Measurements from ENCODE around the gene IFITM1. TPM values are rescaled to one million over a fixed set of nuclear protein-coding genes. Genes with fewer than 3 reads are reported as not detected.

The IFITM1 gene
- total and polyA plus RNA-seq, 2 of the 13 experiments (the other 11 are each of a cell fraction or from before 2014, with no cell fraction given) = 0.38 to 11.1 TPM

DNA sequence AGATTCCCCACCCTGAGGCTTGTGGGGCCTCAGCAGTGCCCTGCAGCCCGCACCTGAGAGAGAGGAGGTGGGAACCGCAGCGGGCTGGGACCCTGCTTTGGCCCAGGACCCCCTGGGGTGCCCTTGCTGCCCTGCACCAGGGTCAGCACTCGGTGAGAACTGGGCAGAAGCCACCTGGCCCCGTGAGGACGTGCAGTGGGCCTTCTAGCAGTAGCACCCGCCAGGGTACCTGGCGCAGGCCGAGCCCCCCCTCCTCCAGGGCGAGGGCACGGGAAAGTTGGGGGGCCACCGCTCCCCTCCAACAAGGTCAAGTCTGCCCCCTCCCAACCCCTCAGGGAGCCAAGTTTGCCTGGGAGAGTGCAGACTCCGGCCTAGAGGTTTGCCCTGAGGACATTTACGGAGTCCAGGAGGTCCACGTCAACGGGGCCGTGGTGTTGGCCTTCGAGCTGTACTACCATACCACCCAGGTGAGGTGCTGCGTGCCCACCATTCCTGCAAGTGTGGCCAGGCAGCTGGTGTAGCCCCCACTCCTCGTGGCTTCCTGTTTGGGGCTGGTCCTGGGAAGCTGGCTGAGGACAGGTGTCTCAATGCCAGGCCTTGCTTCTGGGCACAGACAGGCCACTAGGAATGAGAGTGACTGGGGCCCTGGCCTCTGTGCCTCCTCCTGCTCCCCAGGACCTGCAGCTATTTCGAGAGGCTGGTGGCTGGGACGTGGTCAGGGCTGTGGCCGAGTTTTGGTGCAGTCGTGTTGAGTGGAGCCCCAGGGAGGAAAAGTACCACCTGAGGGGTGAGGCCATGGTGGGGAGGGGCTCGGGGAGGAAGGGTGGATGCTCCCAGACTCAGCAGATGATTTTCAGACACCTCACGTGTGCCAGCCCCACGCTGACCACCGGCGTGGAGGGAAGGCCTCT is 21.4 kb upstream of the IFITM1 start (continued):
- TF ChIP-seq, protein P1, sequence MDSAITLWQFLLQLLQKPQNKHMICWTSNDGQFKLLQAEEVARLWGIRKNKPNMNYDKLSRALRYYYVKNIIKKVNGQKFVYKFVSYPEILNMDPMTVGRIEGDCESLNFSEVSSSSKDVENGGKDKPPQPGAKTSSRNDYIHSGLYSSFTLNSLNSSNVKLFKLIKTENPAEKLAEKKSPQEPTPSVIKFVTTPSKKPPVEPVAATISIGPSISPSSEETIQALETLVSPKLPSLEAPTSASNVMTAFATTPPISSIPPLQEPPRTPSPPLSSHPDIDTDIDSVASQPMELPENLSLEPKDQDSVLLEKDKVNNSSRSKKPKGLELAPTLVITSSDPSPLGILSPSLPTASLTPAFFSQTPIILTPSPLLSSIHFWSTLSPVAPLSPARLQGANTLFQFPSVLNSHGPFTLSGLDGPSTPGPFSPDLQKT (CRISPR knock-in tag; IDR thresholded peaks at IDR 0.05; ENCODE audit: borderline replicate concordance) = no peak
- TF ChIP-seq JUN (CRISPR knock-in tag; IDR thresholded peaks at IDR 0.05) (no peak), PCBP2 (optimal IDR thresholded peaks at IDR 0.05; ENCODE audit: low read depth, low read length, poor library complexity, severe bottlenecking) (no peak), NBN (conservative IDR thresholded peaks at IDR 0.05) (no peak), GATA4 (IDR thresholded peaks at IDR 0.05; ENCODE audit: borderline replicate concordance, low read depth) (no peak)
- TF ChIP-seq, protein P2, sequence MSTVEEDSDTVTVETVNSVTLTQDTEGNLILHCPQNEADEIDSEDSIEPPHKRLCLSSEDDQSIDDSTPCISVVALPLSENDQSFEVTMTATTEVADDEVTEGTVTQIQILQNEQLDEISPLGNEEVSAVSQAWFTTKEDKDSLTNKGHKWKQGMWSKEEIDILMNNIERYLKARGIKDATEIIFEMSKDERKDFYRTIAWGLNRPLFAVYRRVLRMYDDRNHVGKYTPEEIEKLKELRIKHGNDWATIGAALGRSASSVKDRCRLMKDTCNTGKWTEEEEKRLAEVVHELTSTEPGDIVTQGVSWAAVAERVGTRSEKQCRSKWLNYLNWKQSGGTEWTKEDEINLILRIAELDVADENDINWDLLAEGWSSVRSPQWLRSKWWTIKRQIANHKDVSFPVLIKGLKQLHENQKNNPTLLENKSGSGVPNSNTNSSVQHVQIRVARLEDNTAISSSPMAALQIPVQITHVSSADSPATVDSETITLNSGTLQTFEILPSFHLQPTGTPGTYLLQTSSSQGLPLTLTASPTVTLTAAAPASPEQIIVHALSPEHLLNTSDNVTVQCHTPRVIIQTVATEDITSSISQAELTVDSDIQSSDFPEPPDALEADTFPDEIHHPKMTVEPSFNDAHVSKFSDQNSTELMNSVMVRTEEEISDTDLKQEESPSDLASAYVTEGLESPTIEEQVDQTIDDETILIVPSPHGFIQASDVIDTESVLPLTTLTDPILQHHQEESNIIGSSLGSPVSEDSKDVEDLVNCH (CRISPR knock-in tag; IDR thresholded peaks at IDR 0.05) = no peak

DNA sequence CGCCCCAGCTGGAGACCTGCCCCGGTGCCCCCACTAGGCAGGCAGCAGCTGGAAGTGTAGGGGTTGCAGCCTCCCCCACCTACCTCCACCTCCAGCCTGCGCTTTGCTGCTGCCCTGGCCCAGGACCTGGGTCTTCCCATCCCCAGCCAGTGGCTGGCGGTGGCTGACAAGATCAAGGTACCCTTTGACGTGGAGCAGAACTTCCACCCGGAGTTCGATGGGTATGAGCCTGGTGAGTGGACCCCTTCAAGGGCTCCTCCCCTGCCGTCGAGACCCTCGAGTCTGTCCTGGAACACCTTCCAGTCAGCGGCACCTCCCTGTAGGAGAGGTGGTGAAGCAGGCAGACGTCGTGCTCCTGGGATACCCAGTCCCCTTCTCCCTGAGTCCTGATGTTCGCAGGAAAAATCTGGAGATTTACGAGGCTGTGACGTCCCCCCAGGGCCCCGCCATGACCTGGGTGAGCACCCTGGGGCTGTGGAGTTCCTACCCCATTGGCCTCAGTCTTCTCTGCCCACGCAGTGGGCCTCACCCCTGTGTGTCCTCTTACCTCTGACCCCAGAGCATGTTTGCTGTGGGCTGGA is 20.5 kb upstream of the IFITM1 start:
- Histone ChIP-seq H3K79me2 (ENCODE audit: insufficient read depth, low read length) (no peaks in the 10 kb centered on the region), H2AFZ (ENCODE audit: low read length) (no peak overlapping the region), H3K4me3 (replicated peaks in 1 of 3; ENCODE audit: insufficient read depth in 1 of 3, low read depth in 2 of 3, low read length in 3 of 3) (no peak overlapping the region), H3K4me1 (ENCODE audit: insufficient read depth, low read length) (peaks cover 26% of the 10 kb centered on the region), H3K9ac (ENCODE audit: insufficient read depth, low read depth, low read length) (no peak overlapping the region), H3K36me3 (replicated peaks in 1 of 2; ENCODE audit: control insufficient read depth in 1 of 2, insufficient read depth in 2 of 2, low read length in 2 of 2) (0 out of 5 replicates have a peak, but pooled peaks cover 0 to 2% of the 10 kb centered on the region in 2 experiments), H3K27ac (ENCODE audit: extremely low read length, insufficient read depth, low read length) (no peak overlapping the region), H3K27me3 (ENCODE audit: control insufficient read depth in 1 of 2, insufficient read depth in 2 of 2, low read length in 2 of 2) (peaks cover 9% of the 10 kb centered on the region in 2 experiments), H4K20me1 (ENCODE audit: insufficient read depth, low read length) (no peaks in the 10 kb centered on the region), H3K9me3 (ENCODE audit: low read length) (no peaks in the 10 kb centered on the region), H3K4me2 (ENCODE audit: low read depth, low read length) (no peak overlapping the region)
- ATAC-seq = no peak
- ChIA-PET POLR2A (no interaction called here), CTCF (ENCODE audit: low intra/inter-chr PET ratio, low total read pairs) (no interaction called here)
- intact Hi-C loops (cut with micrococcal nuclease; ENCODE audit: unreplicated experiment) (no loop called here), in situ Hi-C loops (cut with HindIII; ENCODE audit: extremely low pct_ligation_motif_present, low pct_unique_long_range_greater_than_20kb) (no loop called here)
- no peak for DNase-seq (ENCODE audit: low spot score)
- 76% methylated on average over 8 of the region's 18 CpGs for WGBS (ENCODE audit: low lambda C conversion rate)
- BruUV-seq (replicated peaks) = no TSS peak
- FAIRE-seq = no peak
- TF ChIP-seq TEAD3 (CRISPR knock-in tag; optimal IDR thresholded peaks at IDR 0.05; ENCODE audit: borderline replicate concordance) (no peak), KMT2B (CRISPR knock-in tag; IDR thresholded peaks at IDR 0.05) (no peak), RFX5 (IDR thresholded peaks at IDR 0.05; ENCODE audit: low read depth, low read length) (no peak), SETDB1 (CRISPR knock-in tag; IDR thresholded peaks at IDR 0.05; ENCODE audit: borderline replicate concordance) (no peak), KDM2A (CRISPR knock-in tag; IDR thresholded peaks at IDR 0.05; ENCODE audit: borderline replicate concordance, low read depth) (no peak), RXRA (CRISPR knock-in tag; IDR thresholded peaks at IDR 0.05) (no peak)
- TF ChIP-seq, protein P3, sequence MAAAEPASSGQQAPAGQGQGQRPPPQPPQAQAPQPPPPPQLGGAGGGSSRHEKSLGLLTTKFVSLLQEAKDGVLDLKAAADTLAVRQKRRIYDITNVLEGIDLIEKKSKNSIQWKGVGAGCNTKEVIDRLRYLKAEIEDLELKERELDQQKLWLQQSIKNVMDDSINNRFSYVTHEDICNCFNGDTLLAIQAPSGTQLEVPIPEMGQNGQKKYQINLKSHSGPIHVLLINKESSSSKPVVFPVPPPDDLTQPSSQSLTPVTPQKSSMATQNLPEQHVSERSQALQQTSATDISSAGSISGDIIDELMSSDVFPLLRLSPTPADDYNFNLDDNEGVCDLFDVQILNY (CRISPR knock-in tag; conservative IDR thresholded peaks at IDR 0.05) = no peak
- TF ChIP-seq, protein P4, sequence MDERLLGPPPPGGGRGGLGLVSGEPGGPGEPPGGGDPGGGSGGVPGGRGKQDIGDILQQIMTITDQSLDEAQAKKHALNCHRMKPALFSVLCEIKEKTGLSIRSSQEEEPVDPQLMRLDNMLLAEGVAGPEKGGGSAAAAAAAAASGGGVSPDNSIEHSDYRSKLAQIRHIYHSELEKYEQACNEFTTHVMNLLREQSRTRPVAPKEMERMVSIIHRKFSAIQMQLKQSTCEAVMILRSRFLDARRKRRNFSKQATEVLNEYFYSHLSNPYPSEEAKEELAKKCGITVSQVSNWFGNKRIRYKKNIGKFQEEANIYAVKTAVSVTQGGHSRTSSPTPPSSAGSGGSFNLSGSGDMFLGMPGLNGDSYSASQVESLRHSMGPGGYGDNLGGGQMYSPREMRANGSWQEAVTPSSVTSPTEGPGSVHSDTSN (CRISPR knock-in tag; IDR thresholded peaks at IDR 0.05) = no peak
